Myometrial cell (primary cell): ENCODE data around the gene OR8B2. TPM values are rescaled to one million over a fixed set of nuclear protein-coding genes. Genes with fewer than 3 reads are reported as not detected.

Experiments
- total RNA-seq: library from RNA; depleted of rRNA; stranded (reverse); fragments of >200 nt; gene quantifications from 2 replicates; pipeline ENCODE4 v1.2.3, GENCODE V29; 2015

OR8B2 gene
- not detected in 2 replicates for total RNA-seq

GRCh38 chr11:124384399-124384798, at the start of gene OR8B2:
OR8B2 (minus strand) TSS chr11:124384499; CDS start chr11:124383343, 1,156 bp downstream.

DNA sequence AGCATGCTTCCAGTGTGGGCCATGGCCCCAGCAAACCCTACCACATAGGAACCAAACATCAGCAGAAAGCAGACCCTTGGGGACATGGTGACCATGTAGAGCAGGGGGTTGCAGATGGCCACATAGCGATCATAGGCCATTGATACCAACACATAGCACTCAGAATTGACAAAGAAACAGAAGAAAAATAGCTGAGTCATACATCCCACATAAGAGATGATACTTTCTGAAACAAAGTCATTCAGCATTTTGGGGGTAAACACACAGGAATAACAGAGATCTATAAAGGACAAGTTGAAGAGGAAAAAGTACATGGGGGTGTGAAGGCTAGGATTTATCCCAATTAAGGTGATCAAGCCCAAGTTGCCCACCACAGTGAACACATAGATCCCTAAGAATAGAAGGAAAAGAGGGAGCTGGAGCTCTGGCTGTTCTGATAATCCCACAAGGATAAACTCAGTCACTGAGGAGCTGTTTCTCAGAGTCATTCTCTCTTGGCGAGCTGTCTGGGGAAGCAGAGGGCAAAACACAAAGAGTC, 40.2 kb upstream of the OR8B2 start, which contains the start of gene OR8B4:
Gene OR8B4 (minus strand): TSS at position 488 of the 538 bp plus-strand sequence. CDS start 0 bp downstream, at position 488.

DNA sequence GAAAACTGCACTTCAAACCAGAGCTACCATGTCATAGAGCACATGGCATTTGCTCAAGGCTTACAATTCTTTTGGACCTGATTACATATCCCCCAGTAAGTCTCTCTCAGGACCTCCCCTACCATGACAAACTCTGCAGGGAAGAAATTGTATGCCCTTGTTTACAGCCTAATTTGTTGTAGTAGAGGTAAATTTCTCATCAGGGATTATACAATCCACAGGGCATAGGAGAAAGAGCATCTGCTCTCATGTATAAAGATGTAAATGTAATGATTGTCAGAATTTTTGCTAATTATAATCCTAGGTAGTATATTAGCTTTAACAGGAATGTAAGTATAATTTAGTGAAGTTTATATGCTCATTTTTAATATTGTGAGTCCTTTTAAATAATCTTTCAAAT, 14.6 kb upstream of the OR8B2 start, which contains the start of gene OR8B3:
Gene OR8B3 (minus strand): TSS at position 101 of the 400 bp plus-strand sequence. CDS start 1,673 bp downstream, outside the sequence.

Other genes with a start within 250 kb of the OR8B2 start
- gene OR10D3, start 201.2 kb downstream of the OR8B2 start, total RNA-seq, result not detected in 2 replicates
- gene OR8G1, start 143.4 kb downstream of the OR8B2 start, total RNA-seq, result not detected in 2 replicates
- gene OR8G5, start 128.1 kb downstream of the OR8B2 start, total RNA-seq, result not detected in 2 replicates
- gene OR8D1, start 70.5 kb downstream of the OR8B2 start, total RNA-seq, result not detected in 2 replicates
- not detected in 2 replicates for gene OR8D2, start 64.3 kb downstream of the OR8B2 start, total RNA-seq
- gene OR8B3, start 14.5 kb upstream of the OR8B2 start, total RNA-seq, result not detected in 2 replicates
- not detected in 2 replicates for gene OR8B4, start 40.4 kb upstream of the OR8B2 start, total RNA-seq
- not detected in 2 replicates for gene OR8B8, start 61.2 kb upstream of the OR8B2 start, total RNA-seq
- gene OR8B12, start 159.2 kb upstream of the OR8B2 start, total RNA-seq, result not detected in 2 replicates
- not detected in 2 replicates for gene OR8A1, start 185.5 kb upstream of the OR8B2 start, total RNA-seq
- not detected in 2 replicates for gene PANX3, start 226.9 kb upstream of the OR8B2 start, total RNA-seq
- gene TBRG1, start 238.4 kb upstream of the OR8B2 start, total RNA-seq, result 29.2 and 29.4 TPM in 2 replicates